Measurements from ENCODE around the gene FAXC.
"Not testable (repeated sequence)": the region's sequence is repeated elsewhere in the genome, so short reads cannot be mapped to it uniquely, and the experiment has no call there.

FAXC gene

GRCh38 chr6:99341862-99342455, 7.5 kb downstream of the FAXC start:
- TF ChIP-seq CTCF (IDR thresholded peaks at IDR 0.05; ENCODE audit: extremely low read depth, missing control alignments): no peak
- DNase-seq (ENCODE audit: low spot score): no peak

GRCh38 chr6:99338188-99338587, 11.3 kb downstream of the FAXC start:
- no peak for DNase-seq (ENCODE audit: low spot score)
- no peak for TF ChIP-seq CTCF (IDR thresholded peaks at IDR 0.05; ENCODE audit: extremely low read depth, missing control alignments)

GRCh38 chr6:99335298-99335697, 14.2 kb downstream of the FAXC start:
- not testable (repeated sequence) for DNase-seq (ENCODE audit: low spot score)

DNA sequence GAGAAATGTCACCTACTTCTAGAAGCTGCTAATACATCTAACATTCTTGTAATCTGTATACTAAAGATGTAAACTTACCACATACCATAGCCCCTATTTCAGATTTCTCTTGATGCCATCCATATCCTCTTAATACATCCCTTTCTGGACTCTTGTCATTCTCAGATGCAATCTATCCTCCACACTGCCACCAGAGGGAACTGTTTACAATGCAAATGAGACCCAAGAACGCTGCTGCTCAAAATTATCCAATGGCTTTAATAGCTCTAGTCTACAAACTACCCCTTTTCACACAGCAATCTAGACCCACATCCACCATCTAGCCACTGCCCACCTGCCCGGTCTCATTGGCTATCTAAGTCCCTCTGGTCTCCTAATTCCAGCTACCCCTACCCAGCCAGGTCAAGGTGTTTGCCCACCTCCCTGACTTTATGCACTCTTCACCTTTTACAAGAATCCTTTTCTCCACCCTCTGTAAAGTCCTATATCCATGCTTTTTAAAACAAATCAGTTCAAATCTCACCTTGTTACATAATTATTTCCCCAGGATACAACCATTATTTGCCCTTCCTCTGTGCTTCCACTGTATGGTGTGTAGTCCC, 14.8 kb downstream of the FAXC start:
- no peak for TF ChIP-seq CTCF (IDR thresholded peaks at IDR 0.05; ENCODE audit: extremely low read depth, missing control alignments)
- DNase-seq (ENCODE audit: low spot score): peak; percentile 65

DNA sequence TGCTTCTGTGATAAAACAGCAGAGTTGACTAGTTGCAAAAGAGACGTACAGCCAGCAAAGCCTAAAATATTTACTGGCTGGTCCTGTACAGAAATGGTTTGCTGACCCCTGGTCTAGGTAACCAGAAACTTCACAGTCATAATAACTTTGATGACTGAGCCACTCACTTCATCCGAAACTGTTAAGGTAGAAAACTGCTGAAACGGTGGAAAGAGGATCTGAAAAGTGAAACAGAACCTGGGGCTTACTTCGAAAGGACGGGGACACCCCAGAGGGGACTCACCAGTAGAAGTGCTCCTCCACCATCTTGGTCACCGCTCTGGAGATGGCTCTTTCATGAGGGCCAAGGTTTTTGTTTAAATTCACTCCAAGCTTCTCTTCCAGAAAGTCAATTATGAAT, 16.4 kb downstream of the FAXC start:
- TF ChIP-seq CTCF (IDR thresholded peaks at IDR 0.05; ENCODE audit: extremely low read depth, missing control alignments): no peak
- peak; percentile 86 for DNase-seq (ENCODE audit: low spot score)

- no peak for DNase-seq (ENCODE audit: low spot score)
- no peak for TF ChIP-seq CTCF (IDR thresholded peaks at IDR 0.05; ENCODE audit: extremely low read depth, missing control alignments)
Observed at GRCh38 chr6:99331531-99331930, 17.9 kb downstream of the FAXC start.

DNA sequence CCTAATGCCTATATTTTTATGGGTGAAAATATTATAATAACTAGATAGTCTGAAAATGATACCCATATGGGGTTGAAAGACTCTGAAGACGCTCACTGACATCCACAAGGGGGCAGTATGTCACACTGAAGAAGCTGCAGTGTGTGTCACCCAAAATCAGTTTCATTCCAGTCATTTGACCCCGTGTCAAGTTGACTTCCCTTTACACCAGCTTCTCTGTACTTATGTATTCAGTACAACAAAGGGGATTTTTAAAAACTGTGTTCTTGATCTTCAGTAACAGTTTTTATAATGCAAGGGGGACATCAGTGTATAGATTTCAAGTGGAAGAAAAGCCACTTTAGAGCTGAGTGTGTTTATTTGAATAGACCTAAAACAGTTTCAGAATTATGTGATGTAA, 19.3 kb downstream of the FAXC start:
- peak; percentile 78 for DNase-seq (ENCODE audit: low spot score)
- peak; percentile 69 for TF ChIP-seq CTCF (IDR thresholded peaks at IDR 0.05; ENCODE audit: extremely low read depth, missing control alignments)

- TF ChIP-seq CTCF (IDR thresholded peaks at IDR 0.05; ENCODE audit: extremely low read depth, missing control alignments): no peak
- DNase-seq (ENCODE audit: low spot score): no peak
Observed at GRCh38 chr6:99324996-99325395, 24.5 kb downstream of the FAXC start.

Measured in GM20000 (cell line).